Breast epithelium (tissue), 4 donors: ENCODE results near the gene SNX11. TPM values are rescaled to one million over a fixed set of nuclear protein-coding genes. Genes with fewer than 3 reads are reported as not detected.
A peak's percentile ranks its signal among the peaks of the same experiment; 100 is the strongest.

Source experiments
- DNase-seq, 2 donors: peaks; one replicate each; pipeline ENCODE4 v3.0.0-alpha.2; 2019; ENCODE audit warnings: low spot score in 2 of 2
- H3K27ac ChIP-seq, 2 donors: fragments of 200-600 bp; sonication (generic) in 1 of 2; one replicate each; pipeline ENCODE4 v1.5.1; 2016 to 2019; ENCODE audit warnings: mild to moderate bottlenecking in 1 of 2
- H3K27me3 ChIP-seq, 2 donors: fragments of 200-600 bp; sonication (generic) in 1 of 2; one replicate each; pipeline versions ENCODE4 v1.5.1 to v1.6.0; 2017 to 2019; ENCODE audit warnings: control low read depth in 1 of 2, mild to moderate bottlenecking in 1 of 2
- H3K36me3 ChIP-seq: fragments of 200-600 bp; one replicate; pipeline ENCODE4 v1.5.1; 2019
- H3K4me1 ChIP-seq, 2 donors: fragments of 200-600 bp; sonication (generic); one replicate each; pipeline ENCODE4 v1.5.1; 2016 to 2019; ENCODE audit warnings: control low read depth in 1 of 2
- H3K4me3 ChIP-seq, 3 donors: fragments of 200-600 bp; sonication (generic); 1 replicate in 2 of 3; 2 replicates in 1 of 3; pipeline ENCODE4 v1.5.1; 2016 to 2019; ENCODE audit warnings: mild to moderate bottlenecking in 3 of 3, moderate library complexity in 2 of 3
- H3K9me3 ChIP-seq, 2 donors: fragments of 200-600 bp; sonication (generic) in 1 of 2; one replicate each; pipeline ENCODE4 v1.5.1; 2016 to 2019; ENCODE audit warnings: control low read depth in 1 of 2
- POLR2A ChIP-seq: fragments of 450-650 bp; IDR thresholded peaks from one replicate; pipeline ENCODE4 v1.6.1; 2016; ENCODE audit warnings: antibody characterized with exemption, mild to moderate bottlenecking, moderate library complexity
- POLR2AphosphoS5 ChIP-seq, 3 donors: sonication (generic); formaldehyde crosslinking; IDR thresholded peaks; one replicate each; pipeline ENCODE4 v1.6.1; 2017; ENCODE audit warnings: antibody characterized with exemption in 3 of 3
- intact Hi-C: fragments of 100-400 bp; cut with DNase I; formaldehyde crosslinking; loops from one replicate; pipeline ENCODE4 v1.15.1; 2023; ENCODE audit warnings: low total_unique reads
- total RNA-seq, 3 donors: library from RNA; depleted of rRNA; stranded (reverse); fragments of >200 nt; gene quantifications; one replicate each; pipeline ENCODE4 v1.1.0, GENCODE V29; 2016
- TF ChIP-seq, protein P1 (sequence below), 3 donors: fragments of 450-650 bp; IDR thresholded peaks; one replicate each; pipeline ENCODE4 v1.5.1; 2016 to 2017; ENCODE audit warnings: antibody characterized with exemption in 3 of 3, mild to moderate bottlenecking in 3 of 3, moderate library complexity in 3 of 3

The SNX11 gene
- total RNA-seq, 3 donors from 2014 or later: 13.4 to 19.7 (median 14.2) TPM

DNA sequence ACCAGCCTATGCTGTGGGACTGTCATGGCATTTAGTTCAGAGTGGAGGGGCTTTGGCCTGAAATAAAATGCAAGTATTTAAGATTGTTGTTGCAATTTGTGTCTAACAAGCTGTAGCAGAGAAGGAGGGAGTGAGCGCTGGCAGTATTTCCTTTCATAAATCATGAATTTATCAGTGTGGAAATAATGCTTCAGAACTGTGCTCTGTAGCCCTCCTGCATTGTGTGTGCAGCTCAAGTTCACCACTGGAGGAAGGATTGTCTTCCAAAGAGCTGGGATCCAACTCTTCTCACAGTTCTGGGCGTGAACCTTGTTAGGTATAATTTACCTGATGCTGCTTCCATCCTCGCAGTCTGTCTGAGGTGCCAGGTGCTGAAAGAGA, 15.1 kb downstream of the SNX11 start:
- intact Hi-C loops: loop anchor here (1.0 to 5.0 kb wide), 2 partner anchors 8 to 95 kb away; no protein-coding TSS in a partner anchor

GRCh38 chr17:48123111-48123510, 15.5 kb downstream of the SNX11 start:
- intact Hi-C loops: loop anchor here (5.0 kb wide), 1 partner anchor 96 kb away; no protein-coding TSS in a partner anchor
- no peak for DNase-seq
- Histone ChIP-seq H3K4me3 (no peak overlapping the region), H3K9me3 (no peaks in the 10 kb centered on the region), H3K27me3 (no peaks in the 10 kb centered on the region), H3K27ac (no peak overlapping the region), H3K36me3 (no peaks in the 10 kb centered on the region), H3K4me1 (no peaks in the 10 kb centered on the region)
- TF ChIP-seq, protein P1, sequence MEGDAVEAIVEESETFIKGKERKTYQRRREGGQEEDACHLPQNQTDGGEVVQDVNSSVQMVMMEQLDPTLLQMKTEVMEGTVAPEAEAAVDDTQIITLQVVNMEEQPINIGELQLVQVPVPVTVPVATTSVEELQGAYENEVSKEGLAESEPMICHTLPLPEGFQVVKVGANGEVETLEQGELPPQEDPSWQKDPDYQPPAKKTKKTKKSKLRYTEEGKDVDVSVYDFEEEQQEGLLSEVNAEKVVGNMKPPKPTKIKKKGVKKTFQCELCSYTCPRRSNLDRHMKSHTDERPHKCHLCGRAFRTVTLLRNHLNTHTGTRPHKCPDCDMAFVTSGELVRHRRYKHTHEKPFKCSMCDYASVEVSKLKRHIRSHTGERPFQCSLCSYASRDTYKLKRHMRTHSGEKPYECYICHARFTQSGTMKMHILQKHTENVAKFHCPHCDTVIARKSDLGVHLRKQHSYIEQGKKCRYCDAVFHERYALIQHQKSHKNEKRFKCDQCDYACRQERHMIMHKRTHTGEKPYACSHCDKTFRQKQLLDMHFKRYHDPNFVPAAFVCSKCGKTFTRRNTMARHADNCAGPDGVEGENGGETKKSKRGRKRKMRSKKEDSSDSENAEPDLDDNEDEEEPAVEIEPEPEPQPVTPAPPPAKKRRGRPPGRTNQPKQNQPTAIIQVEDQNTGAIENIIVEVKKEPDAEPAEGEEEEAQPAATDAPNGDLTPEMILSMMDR (IDR thresholded peaks at IDR 0.05): no peak
- no peak for TF ChIP-seq POLR2AphosphoS5 (IDR thresholded peaks at IDR 0.05)
- TF ChIP-seq POLR2A: no peak

More for the DNA sequence above, 15.1 kb downstream of the SNX11 start:
- no peaks in the 10 kb centered on the region for H3K27me3 ChIP-seq
- no peaks in the 10 kb centered on the region for H3K9me3 ChIP-seq
- no peaks in the 10 kb centered on the region for H3K4me1 ChIP-seq
- H3K27ac ChIP-seq: no peak overlapping the region
- no peak overlapping the region for H3K4me3 ChIP-seq
- TF ChIP-seq, protein P1 (IDR thresholded peaks at IDR 0.05): no peak
- TF ChIP-seq POLR2A (no peak), POLR2AphosphoS5 (IDR thresholded peaks at IDR 0.05) (no peak)
- no peak for DNase-seq
- no peaks in the 10 kb centered on the region for H3K36me3 ChIP-seq

DNA sequence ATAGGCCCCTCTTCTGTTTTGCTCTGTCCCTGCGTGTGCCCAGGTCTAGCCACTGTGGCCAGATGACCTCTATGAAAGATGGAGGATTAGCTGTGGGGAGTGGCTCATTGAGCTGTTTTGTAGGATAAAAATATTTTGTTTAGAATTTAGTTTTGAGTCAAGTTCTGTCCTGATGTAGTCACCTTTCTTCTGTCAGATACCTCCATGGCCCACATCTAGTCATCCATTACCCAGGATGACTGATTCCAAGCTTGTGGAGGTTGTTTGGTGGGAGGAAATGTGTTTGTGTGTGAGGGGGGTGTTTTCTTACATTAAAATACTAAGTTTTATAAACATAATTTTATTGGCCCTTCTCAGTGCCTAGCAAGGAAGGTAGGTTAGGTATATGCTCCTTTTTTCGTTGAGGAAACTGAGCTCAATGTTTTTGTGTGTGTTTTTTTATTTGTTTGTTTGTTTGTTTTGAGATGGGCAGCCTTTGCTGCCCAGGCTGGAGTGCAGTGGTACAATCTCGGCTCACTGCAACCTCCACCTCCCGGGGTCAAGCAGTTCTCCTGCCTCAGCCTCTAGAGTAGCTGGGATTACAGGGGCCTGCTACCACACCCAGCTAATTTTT, 16.3 kb downstream of the SNX11 start:
- Histone ChIP-seq H3K36me3 (no peaks in the 10 kb centered on the region), H3K4me3 (no peak overlapping the region), H3K9me3 (no peaks in the 10 kb centered on the region), H3K27me3 (no peaks in the 10 kb centered on the region), H3K27ac (no peak overlapping the region), H3K4me1 (no peaks in the 10 kb centered on the region)
- TF ChIP-seq POLR2A: no peak
- TF ChIP-seq, protein P1 (IDR thresholded peaks at IDR 0.05): no peak
- no peak for TF ChIP-seq POLR2AphosphoS5 (IDR thresholded peaks at IDR 0.05)
- DNase-seq: no peak
- intact Hi-C loops: loop anchor here (5.0 kb wide), 1 partner anchor 97 kb away; no protein-coding TSS in a partner anchor

DNA sequence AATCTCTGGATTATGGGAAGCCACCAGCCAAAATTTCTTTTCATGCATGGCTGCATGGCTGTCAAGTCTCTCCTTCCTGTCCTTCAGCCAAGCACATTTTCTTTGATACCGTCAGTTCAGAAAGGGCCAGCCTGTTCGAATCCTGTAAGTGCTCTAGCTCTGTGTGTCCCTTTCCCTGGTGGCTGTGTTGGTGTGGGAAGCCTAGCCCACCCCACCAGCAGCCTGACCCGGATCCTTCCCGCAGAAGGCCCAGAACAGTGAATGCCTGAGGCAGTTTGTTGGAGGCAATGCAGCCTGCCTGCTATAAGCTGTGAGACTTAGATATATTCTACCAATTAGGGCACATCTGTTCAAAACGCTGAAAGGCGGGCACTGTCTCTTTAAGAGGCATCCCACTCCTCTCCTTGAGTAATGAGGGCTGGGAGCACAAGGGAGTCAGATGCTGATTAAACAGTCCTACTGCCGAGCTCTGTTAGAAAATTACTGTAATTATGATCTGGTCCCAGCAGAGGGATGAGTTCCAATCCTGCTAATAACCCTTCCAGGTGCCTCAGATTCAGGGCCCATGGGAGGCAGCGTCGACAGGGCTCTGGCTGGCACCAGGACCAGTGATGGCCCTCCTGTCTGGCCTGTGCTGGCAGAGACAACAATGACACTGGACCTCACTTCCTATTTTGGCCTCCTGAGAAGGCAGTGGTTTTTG, 18.4 kb downstream of the SNX11 start:
- no peak for TF ChIP-seq POLR2A
- no peak for TF ChIP-seq POLR2AphosphoS5 (IDR thresholded peaks at IDR 0.05)
- TF ChIP-seq, protein P1 (IDR thresholded peaks at IDR 0.05): no peak

GRCh38 chr17:48126532-48126850, 18.9 kb downstream of the SNX11 start:
- intact Hi-C loops: no loop called here
- TF ChIP-seq POLR2AphosphoS5 (IDR thresholded peaks at IDR 0.05) (no peak), POLR2A (no peak)
- TF ChIP-seq, protein P1 (IDR thresholded peaks at IDR 0.05): no peak
- H3K27me3 ChIP-seq: no peaks in the 10 kb centered on the region
- H3K27ac ChIP-seq: peak overlapping the region in 1 of 2 donors; percentile 10
- H3K9me3 ChIP-seq: no peaks in the 10 kb centered on the region
- DNase-seq: no peak
- H3K36me3 ChIP-seq: no peaks in the 10 kb centered on the region
- no peaks in the 10 kb centered on the region for H3K4me1 ChIP-seq
- H3K4me3 ChIP-seq: no peak overlapping the region

More for the DNA sequence above, 18.4 kb downstream of the SNX11 start:
- no peak for DNase-seq
- H3K27me3 ChIP-seq: no peaks in the 10 kb centered on the region
- no peaks in the 10 kb centered on the region for H3K4me1 ChIP-seq
- intact Hi-C loops: no loop called here
- H3K9me3 ChIP-seq: no peaks in the 10 kb centered on the region
- H3K36me3 ChIP-seq: no peaks in the 10 kb centered on the region
- H3K4me3 ChIP-seq: no peak overlapping the region
- H3K27ac ChIP-seq: peak overlapping the region in 1 of 2 donors; percentile 10
